ENCODE measurements around the gene B4GALT4.
"Not testable (repeated sequence)": the region's sequence is repeated elsewhere in the genome, so short reads cannot be mapped to it uniquely, and the experiment has no call there.

B4GALT4 gene

GRCh38 chr3:119181765-119182164, 58.9 kb downstream of the B4GALT4 start:
- peaks cover 2% of the 10 kb centered on the region for H3K4me1 ChIP-seq (ENCODE audit: insufficient read depth, insufficient read length)
- no peaks in the 10 kb centered on the region for H3K36me3 ChIP-seq (ENCODE audit: insufficient read depth, insufficient read length, low read length)
- no peaks in the 10 kb centered on the region for H3K9me3 ChIP-seq (ENCODE audit: insufficient read depth, low read length)
- H3K9ac ChIP-seq (ENCODE audit: insufficient read length, low read depth) = no peak overlapping the region
- no peak overlapping the region for H3K4me3 ChIP-seq (ENCODE audit: insufficient read length, low read depth)
- TF ChIP-seq ZNF274 (IDR thresholded peaks at IDR 0.05; ENCODE audit: low read depth, low read length) (no peak), YY1 (IDR thresholded peaks at IDR 0.05; ENCODE audit: insufficient read depth, insufficient read length) (no peak), SUZ12 (IDR thresholded peaks at IDR 0.05; ENCODE audit: extremely low read depth, insufficient read depth, insufficient read length) (no peak)
- DNase-seq (ENCODE audit: low read depth, low spot score) = no peak
- no peaks in the 10 kb centered on the region for H3K27me3 ChIP-seq (ENCODE audit: insufficient read depth, insufficient read length)

GRCh38 chr3:119177321-119177720, 63.4 kb downstream of the B4GALT4 start:
- H3K9ac ChIP-seq (ENCODE audit: insufficient read length, low read depth) = no peak overlapping the region
- H3K4me1 ChIP-seq (ENCODE audit: insufficient read depth, insufficient read length) = peaks cover 2% of the 10 kb centered on the region
- TF ChIP-seq ZNF274 (IDR thresholded peaks at IDR 0.05; ENCODE audit: low read depth, low read length) (no peak), YY1 (IDR thresholded peaks at IDR 0.05; ENCODE audit: insufficient read depth, insufficient read length) (no peak), SUZ12 (IDR thresholded peaks at IDR 0.05; ENCODE audit: extremely low read depth, insufficient read depth, insufficient read length) (no peak)
- no peak overlapping the region for H3K4me3 ChIP-seq (ENCODE audit: insufficient read length, low read depth)
- no peaks in the 10 kb centered on the region for H3K36me3 ChIP-seq (ENCODE audit: insufficient read depth, insufficient read length, low read length)
- H3K9me3 ChIP-seq (ENCODE audit: insufficient read depth, low read length) = no peaks in the 10 kb centered on the region
- H3K27me3 ChIP-seq (ENCODE audit: insufficient read depth, insufficient read length) = peaks cover under 1% of the 10 kb centered on the region
- DNase-seq (ENCODE audit: low read depth, low spot score) = no peak

- Histone ChIP-seq H3K36me3 (ENCODE audit: insufficient read depth, insufficient read length, low read length) (no peaks in the 10 kb centered on the region), H3K4me3 (ENCODE audit: insufficient read length, low read depth) (no peak overlapping the region), H3K4me1 (ENCODE audit: insufficient read depth, insufficient read length) (peaks cover under 1% of the 10 kb centered on the region), H3K9me3 (ENCODE audit: insufficient read depth, low read length) (no peaks in the 10 kb centered on the region), H3K9ac (ENCODE audit: insufficient read length, low read depth) (no peak overlapping the region), H3K27me3 (ENCODE audit: insufficient read depth, insufficient read length) (peaks cover 3% of the 10 kb centered on the region)
- DNase-seq (ENCODE audit: low read depth, low spot score) = no peak
- TF ChIP-seq SUZ12 (IDR thresholded peaks at IDR 0.05; ENCODE audit: extremely low read depth, insufficient read depth, insufficient read length) (no peak), YY1 (IDR thresholded peaks at IDR 0.05; ENCODE audit: insufficient read depth, insufficient read length) (no peak), ZNF274 (IDR thresholded peaks at IDR 0.05; ENCODE audit: low read depth, low read length) (no peak)
Observed at GRCh38 chr3:119176778-119177177, 63.9 kb downstream of the B4GALT4 start.

GRCh38 chr3:119175872-119176756, 64.6 kb downstream of the B4GALT4 start:
- no peak overlapping the region for H3K4me3 ChIP-seq (ENCODE audit: insufficient read length, low read depth)
- DNase-seq (ENCODE audit: low read depth, low spot score) = no peak
- H3K9ac ChIP-seq (ENCODE audit: insufficient read length, low read depth) = no peak overlapping the region

GRCh38 chr3:119173325-119173724, 67.4 kb downstream of the B4GALT4 start, which contains the start of gene UPK1B:
UPK1B (plus strand) TSS chr3:119173598; CDS start chr3:119186742, 13,144 bp downstream.
- TF ChIP-seq YY1 (IDR thresholded peaks at IDR 0.05; ENCODE audit: insufficient read depth, insufficient read length) (no peak), SUZ12 (IDR thresholded peaks at IDR 0.05; ENCODE audit: extremely low read depth, insufficient read depth, insufficient read length) (no peak), ZNF274 (IDR thresholded peaks at IDR 0.05; ENCODE audit: low read depth, low read length) (no peak)
- peaks cover 3% of the 10 kb centered on the region for H3K27me3 ChIP-seq (ENCODE audit: insufficient read depth, insufficient read length)

More at GRCh38 chr3:119175872-119176756, 64.6 kb downstream of the B4GALT4 start:
- H3K9me3 ChIP-seq (ENCODE audit: insufficient read depth, low read length) = no peaks in the 10 kb centered on the region
- peaks cover 3% of the 10 kb centered on the region for H3K27me3 ChIP-seq (ENCODE audit: insufficient read depth, insufficient read length)
- TF ChIP-seq SUZ12 (IDR thresholded peaks at IDR 0.05; ENCODE audit: extremely low read depth, insufficient read depth, insufficient read length) (no peak), ZNF274 (IDR thresholded peaks at IDR 0.05; ENCODE audit: low read depth, low read length) (no peak)
- no peaks in the 10 kb centered on the region for H3K36me3 ChIP-seq (ENCODE audit: insufficient read depth, insufficient read length, low read length)
- H3K4me1 ChIP-seq (ENCODE audit: insufficient read depth, insufficient read length) = no peaks in the 10 kb centered on the region

GRCh38 chr3:119170821-119171220, 69.9 kb downstream of the B4GALT4 start:
- TF ChIP-seq YY1 (IDR thresholded peaks at IDR 0.05; ENCODE audit: insufficient read depth, insufficient read length) (no peak), ZNF274 (IDR thresholded peaks at IDR 0.05; ENCODE audit: low read depth, low read length) (no peak), SUZ12 (IDR thresholded peaks at IDR 0.05; ENCODE audit: extremely low read depth, insufficient read depth, insufficient read length) (no peak)
- no peaks in the 10 kb centered on the region for H3K4me1 ChIP-seq (ENCODE audit: insufficient read depth, insufficient read length)
- no peak overlapping the region for H3K4me3 ChIP-seq (ENCODE audit: insufficient read length, low read depth)
- no peaks in the 10 kb centered on the region for H3K36me3 ChIP-seq (ENCODE audit: insufficient read depth, insufficient read length, low read length)
- DNase-seq (ENCODE audit: low read depth, low spot score) = no peak
- H3K9me3 ChIP-seq (ENCODE audit: insufficient read depth, low read length) = no peaks in the 10 kb centered on the region
- peaks cover 3% of the 10 kb centered on the region for H3K27me3 ChIP-seq (ENCODE audit: insufficient read depth, insufficient read length)
- no peak overlapping the region for H3K9ac ChIP-seq (ENCODE audit: insufficient read length, low read depth)

More at GRCh38 chr3:119173325-119173724, 67.4 kb downstream of the B4GALT4 start, which contains the start of gene UPK1B:
- no peak within 1 kb of the TSS for H3K9ac ChIP-seq (ENCODE audit: insufficient read length, low read depth)
- DNase-seq (ENCODE audit: low read depth, low spot score) = peak; percentile 27
- no peaks in the 10 kb centered on the region for H3K9me3 ChIP-seq (ENCODE audit: insufficient read depth, low read length)
- no peaks in the 10 kb centered on the region for H3K4me1 ChIP-seq (ENCODE audit: insufficient read depth, insufficient read length)
- H3K4me3 ChIP-seq (ENCODE audit: insufficient read length, low read depth) = no peak within 1 kb of the TSS
- no peaks in the 10 kb centered on the region for H3K36me3 ChIP-seq (ENCODE audit: insufficient read depth, insufficient read length, low read length)

GRCh38 chr3:119164745-119165144, 75.9 kb downstream of the B4GALT4 start:
- H3K4me1 ChIP-seq (ENCODE audit: insufficient read depth, insufficient read length); H3K4me3 ChIP-seq (ENCODE audit: insufficient read length, low read depth); H3K27me3 ChIP-seq (ENCODE audit: insufficient read depth, insufficient read length); DNase-seq (ENCODE audit: low read depth, low spot score); H3K9ac ChIP-seq (ENCODE audit: insufficient read length, low read depth); H3K36me3 ChIP-seq (ENCODE audit: insufficient read depth, insufficient read length, low read length): not testable (repeated sequence)
- H3K9me3 ChIP-seq (ENCODE audit: insufficient read depth, low read length) = peaks cover 28% of the 10 kb centered on the region

All from NT2/D1 (cell line).